Stomach smooth muscle (tissue), 2 donors: Measurements from ENCODE around the gene GPD2.

Experiments
- H3K27ac ChIP-seq: one replicate; pipeline ENCODE4 v1.7.0; 2013; ENCODE audit warnings: mild to moderate bottlenecking, low read length, inconsistent platforms
- H3K27me3 ChIP-seq, 2 donors: one replicate each; pipeline ENCODE4 v1.7.0; 2013; ENCODE audit warnings: low read length in 2 of 2; ENCODE audit not compliant: insufficient read depth in 2 of 2, control insufficient read depth in 1 of 2
- H3K36me3 ChIP-seq, 2 donors: one replicate each; pipeline ENCODE4 v1.7.0; 2013; ENCODE audit warnings: low read length in 2 of 2; ENCODE audit not compliant: control insufficient read depth in 2 of 2, insufficient read depth in 2 of 2
- H3K4me1 ChIP-seq: one replicate; pipeline ENCODE4 v1.7.0; 2013; ENCODE audit warnings: low read length; ENCODE audit not compliant: control insufficient read depth, insufficient read depth
- H3K4me3 ChIP-seq, 2 donors: one replicate each; pipeline ENCODE4 v1.7.0; 2013; ENCODE audit warnings: low read length in 2 of 2
- H3K9ac ChIP-seq, 2 donors: one replicate each; pipeline ENCODE4 v1.7.0; 2013; ENCODE audit warnings: low read length in 2 of 2, mild to moderate bottlenecking in 1 of 2
- H3K9me3 ChIP-seq, 2 donors: one replicate each; pipeline ENCODE4 v1.7.0; 2013; ENCODE audit warnings: low read length in 2 of 2; ENCODE audit not compliant: control insufficient read depth in 2 of 2
- donor health status: healthy.
- donor health status: Pancreatic carcinoma.

The GPD2 gene

DNA sequence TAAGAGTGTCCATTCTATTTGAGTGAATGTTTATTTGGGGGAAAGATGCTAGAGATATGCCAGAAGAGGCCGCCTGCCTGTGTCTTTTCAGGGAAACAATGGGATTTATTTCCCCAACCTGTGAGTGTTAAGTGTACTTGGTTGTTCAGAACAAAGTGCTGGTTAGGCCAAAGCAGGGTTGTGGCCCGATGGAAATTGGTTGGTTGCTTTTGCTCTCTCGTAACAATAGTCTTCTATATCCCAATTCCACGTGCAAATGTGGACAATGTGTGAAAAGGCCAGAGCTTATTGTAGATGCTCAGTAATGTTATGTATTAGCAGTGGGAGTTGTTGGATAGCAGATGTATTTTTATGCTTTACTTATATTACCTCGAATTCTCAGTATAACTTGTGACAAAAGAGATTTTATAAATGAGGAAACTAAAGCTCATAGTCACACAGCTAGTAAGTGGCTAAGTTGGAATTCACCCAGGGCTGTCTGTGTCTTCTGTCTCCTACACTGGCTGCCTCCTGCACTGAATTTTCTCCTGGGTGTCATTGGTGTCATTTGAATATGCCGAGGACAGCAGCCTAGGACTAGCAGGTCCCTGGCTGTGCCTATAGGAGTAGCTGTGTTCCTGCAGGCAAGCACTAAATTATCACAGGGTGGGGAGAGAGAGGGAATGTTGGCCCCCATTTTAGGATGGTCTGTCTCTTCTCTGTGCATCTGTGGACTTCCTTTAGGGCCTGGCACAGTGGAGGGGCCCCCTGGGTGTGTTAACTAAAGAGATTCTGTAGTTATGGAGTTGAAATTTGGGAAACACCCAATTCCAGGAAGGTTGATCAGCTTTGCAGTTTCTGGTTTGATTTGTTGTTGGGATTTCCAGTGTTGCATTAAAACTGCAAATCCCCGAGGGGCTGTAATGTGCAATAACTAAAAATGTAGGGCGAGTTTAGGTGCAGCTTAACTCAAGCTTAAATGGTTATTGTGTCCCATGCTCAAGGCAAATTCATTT is 21.6 kb downstream of the GPD2 start:
- Histone ChIP-seq H3K9me3 (no peaks in the 10 kb centered on the region), H3K27ac (no peak overlapping the region), H3K9ac (no peak overlapping the region)

DNA sequence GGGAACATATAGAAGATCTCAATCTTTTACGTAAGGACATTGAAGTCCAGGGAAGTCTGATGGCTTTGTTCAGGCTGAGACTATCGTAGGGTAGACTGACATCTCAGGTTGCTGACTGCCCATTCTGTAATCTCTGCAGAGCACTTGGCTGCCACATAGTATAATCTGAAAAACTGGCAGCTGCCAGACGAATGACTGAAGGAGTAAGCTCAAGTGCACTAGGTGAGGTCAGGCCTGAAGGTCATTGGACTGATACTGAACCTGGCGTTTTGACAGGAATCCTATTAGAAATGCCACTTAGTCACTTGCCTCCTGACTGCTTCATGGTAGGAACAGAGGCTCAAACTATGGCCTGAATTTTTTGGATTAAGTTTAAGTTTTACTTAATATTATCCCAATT is 23.5 kb downstream of the GPD2 start:
- no peak overlapping the region for H3K9ac ChIP-seq
- no peak overlapping the region for H3K27ac ChIP-seq
- no peaks in the 10 kb centered on the region for H3K9me3 ChIP-seq
- no peaks in the 10 kb centered on the region for H3K27me3 ChIP-seq
- H3K4me1 ChIP-seq = no peaks in the 10 kb centered on the region
- H3K36me3 ChIP-seq = no peaks in the 10 kb centered on the region
- no peak overlapping the region for H3K4me3 ChIP-seq

More for the DNA sequence above, 21.6 kb downstream of the GPD2 start:
- no peaks in the 10 kb centered on the region for H3K27me3 ChIP-seq
- H3K4me1 ChIP-seq = no peaks in the 10 kb centered on the region
- no peaks in the 10 kb centered on the region for H3K36me3 ChIP-seq
- H3K4me3 ChIP-seq = no peak overlapping the region

DNA sequence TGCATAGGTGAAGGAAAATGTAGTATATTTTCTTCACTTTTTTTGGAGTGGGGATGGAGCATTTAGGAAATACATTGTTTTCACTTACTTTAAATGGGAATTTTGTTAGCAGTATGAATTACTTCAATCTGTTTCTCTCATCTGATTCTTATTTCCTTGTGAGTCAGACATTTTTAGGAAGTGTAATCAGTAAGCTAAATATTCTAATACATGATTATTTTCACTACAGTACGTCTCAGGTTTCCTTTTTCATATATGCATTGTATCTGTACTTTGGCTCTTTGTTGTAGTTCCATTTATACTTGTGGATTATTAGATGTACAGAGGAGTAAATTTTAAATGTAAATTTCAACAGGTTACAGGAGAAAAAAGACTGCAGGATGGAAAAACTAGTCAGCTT is 27.9 kb downstream of the GPD2 start:
- no peak overlapping the region for H3K9ac ChIP-seq

DNA sequence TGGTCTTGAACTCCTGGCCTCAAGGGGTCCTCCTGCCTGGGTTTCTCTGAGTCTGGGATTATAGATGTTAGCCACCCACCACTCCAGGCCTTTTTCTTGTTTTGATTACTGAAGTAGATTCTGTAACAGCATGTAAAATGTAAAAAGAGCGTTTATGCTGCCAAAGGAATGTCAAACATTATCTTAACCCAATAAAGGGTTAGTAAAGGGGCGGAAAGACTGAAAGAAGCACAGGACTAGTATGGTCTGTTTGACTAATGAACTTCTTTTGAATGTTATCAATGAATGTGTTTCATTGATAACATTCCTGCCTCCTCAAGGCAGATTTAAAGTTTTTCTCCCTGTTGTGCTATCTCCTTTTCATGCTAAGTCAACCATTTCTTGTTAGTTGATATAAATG is 29.4 kb downstream of the GPD2 start:
- Histone ChIP-seq H3K4me1 (peaks cover 4% of the 10 kb centered on the region), H3K36me3 (no peaks in the 10 kb centered on the region), H3K27me3 (no peaks in the 10 kb centered on the region), H3K9me3 (no peaks in the 10 kb centered on the region), H3K9ac (no peak overlapping the region), H3K27ac (no peak overlapping the region), H3K4me3 (no peak overlapping the region)

More for the DNA sequence above, 27.9 kb downstream of the GPD2 start:
- no peak overlapping the region for H3K27ac ChIP-seq
- H3K4me1 ChIP-seq = peaks cover 4% of the 10 kb centered on the region
- no peaks in the 10 kb centered on the region for H3K9me3 ChIP-seq
- H3K27me3 ChIP-seq = no peaks in the 10 kb centered on the region
- no peaks in the 10 kb centered on the region for H3K36me3 ChIP-seq
- H3K4me3 ChIP-seq = no peak overlapping the region

DNA sequence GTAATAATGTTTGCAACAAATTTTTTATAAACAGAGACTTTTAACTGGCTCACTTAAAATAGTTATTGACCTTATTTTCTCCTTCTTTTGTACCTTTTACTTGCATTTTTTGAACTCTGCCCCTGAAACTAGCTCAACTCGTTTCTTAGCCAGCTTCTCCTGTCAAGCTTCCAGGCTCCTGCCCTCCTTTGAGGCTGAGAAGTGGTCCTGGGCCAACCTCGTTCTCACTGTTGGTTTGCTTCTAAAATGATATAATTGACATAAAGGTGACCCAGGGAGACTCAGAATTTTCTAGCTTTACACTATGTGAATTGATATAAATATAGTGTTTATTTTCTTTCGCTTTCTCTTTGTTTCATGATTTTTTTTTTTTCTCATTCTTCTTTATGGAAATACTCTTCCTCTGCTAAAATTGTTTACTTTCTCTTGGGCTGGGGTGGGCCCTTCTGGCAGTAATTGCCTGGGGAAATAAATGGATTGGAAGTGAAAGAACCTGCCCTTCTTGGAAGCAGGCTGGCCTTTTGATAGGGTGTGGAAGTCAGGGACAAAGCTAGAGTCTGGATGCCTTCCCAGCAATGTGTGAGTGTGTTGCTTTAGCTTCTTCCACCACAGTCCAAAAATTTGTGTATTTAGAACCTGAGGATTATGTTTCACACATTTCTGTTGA is 30.7 kb downstream of the GPD2 start:
- H3K9ac ChIP-seq = no peak overlapping the region
- no peaks in the 10 kb centered on the region for H3K36me3 ChIP-seq
- H3K27ac ChIP-seq = no peak overlapping the region
- H3K4me3 ChIP-seq = peak overlapping the region; percentile 14 to 50
- H3K4me1 ChIP-seq = peaks cover 4% of the 10 kb centered on the region
- H3K9me3 ChIP-seq = no peaks in the 10 kb centered on the region
- H3K27me3 ChIP-seq = no peaks in the 10 kb centered on the region

DNA sequence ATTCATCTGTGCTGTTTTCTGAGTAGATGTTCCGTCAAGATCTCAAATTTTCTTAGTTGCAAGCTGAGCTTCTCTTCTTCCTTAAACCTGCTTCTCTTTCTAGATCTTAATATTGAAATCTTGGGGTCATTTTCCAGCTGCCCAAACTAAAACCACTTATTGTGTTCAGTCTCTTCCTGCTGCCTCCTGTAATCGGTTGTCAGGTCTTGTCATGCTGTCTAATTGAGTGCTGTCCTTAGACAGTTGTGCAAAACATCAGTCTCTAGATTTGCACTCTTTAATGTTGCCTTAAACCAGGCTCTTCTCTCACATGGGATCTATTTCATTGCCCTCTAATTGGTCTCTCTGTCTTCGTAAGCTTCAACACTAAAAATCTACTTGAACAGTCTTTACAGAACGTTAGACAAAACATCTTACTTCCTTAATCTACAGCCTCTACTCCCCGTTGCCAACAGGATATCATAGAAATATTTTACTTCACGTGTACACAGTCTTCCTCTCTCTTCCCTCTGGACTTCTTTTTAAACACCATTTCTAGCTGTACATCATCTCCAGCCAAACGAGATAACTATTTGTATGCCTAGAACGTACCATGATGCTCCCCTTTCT is 34.9 kb downstream of the GPD2 start:
- Histone ChIP-seq H3K36me3 (no peaks in the 10 kb centered on the region), H3K27ac (no peak overlapping the region), H3K4me3 (peak overlapping the region in 1 of 2 donors; percentile 2), H3K4me1 (peaks cover 4% of the 10 kb centered on the region), H3K9ac (no peak overlapping the region), H3K9me3 (no peaks in the 10 kb centered on the region), H3K27me3 (no peaks in the 10 kb centered on the region)

DNA sequence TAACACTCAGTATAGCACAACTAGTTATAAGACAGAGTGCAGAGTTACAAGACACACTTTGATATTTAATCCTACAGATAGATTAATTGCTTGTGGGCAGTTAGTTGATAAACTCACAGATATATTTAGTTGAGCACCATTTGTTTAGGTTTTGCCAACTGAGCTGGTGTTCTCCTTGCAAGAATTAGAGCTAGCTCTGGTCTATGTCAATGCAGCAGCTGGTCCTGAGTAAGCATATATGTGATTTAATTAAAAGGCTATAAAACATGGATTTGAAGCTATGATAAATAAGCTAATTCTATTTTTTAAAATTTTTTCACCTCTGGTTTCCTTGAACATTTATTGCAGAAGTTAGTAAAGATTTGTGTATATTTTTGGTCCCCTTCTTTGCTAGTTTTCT is 35.6 kb downstream of the GPD2 start:
- Histone ChIP-seq H3K36me3 (no peaks in the 10 kb centered on the region), H3K27me3 (no peaks in the 10 kb centered on the region), H3K9me3 (no peaks in the 10 kb centered on the region), H3K4me1 (peaks cover 6% of the 10 kb centered on the region), H3K4me3 (no peak overlapping the region), H3K9ac (no peak overlapping the region), H3K27ac (no peak overlapping the region)

DNA sequence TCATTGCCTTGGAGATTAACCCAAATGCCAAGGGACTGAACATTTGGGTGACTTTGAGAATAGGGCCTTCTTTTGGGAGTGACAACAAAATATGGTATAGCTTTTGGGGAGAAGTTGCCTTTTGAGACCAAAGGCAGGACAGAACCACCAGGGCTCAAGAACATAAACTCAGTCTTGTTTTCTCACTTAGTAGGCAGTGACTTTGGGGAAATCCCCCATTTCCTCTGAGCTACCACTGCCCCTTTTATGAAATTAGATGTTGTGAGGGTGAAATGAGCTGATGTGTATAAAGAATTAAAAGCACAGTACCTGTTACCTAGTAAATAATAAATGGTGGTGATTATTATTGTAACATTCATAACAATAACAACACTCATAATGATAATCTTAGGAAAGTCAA is 36.5 kb downstream of the GPD2 start:
- Histone ChIP-seq H3K27ac (no peak overlapping the region), H3K9me3 (no peaks in the 10 kb centered on the region), H3K36me3 (no peaks in the 10 kb centered on the region), H3K4me1 (peaks cover 7% of the 10 kb centered on the region), H3K4me3 (no peak overlapping the region), H3K9ac (no peak overlapping the region), H3K27me3 (no peaks in the 10 kb centered on the region)

DNA sequence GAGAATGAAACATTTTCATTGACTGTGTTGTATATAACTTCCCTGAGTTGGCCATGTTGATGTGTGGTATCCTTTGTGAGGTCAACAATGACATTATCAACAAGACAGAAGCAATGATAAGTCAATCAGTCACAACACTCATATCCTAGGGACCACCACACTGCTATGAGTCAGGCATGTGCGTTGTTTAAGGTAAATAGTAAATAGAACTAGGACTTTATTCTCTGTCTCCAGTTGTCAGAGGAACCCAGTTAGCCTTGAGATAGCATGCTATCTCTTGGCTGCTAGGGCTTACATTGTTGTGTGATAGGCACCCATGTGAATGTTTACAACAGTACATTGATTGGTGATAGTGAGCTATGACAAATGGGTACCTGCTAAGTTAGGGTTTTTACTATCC is 37.3 kb downstream of the GPD2 start:
- peaks cover 6% of the 10 kb centered on the region for H3K4me1 ChIP-seq
- H3K27ac ChIP-seq = no peak overlapping the region

DNA sequence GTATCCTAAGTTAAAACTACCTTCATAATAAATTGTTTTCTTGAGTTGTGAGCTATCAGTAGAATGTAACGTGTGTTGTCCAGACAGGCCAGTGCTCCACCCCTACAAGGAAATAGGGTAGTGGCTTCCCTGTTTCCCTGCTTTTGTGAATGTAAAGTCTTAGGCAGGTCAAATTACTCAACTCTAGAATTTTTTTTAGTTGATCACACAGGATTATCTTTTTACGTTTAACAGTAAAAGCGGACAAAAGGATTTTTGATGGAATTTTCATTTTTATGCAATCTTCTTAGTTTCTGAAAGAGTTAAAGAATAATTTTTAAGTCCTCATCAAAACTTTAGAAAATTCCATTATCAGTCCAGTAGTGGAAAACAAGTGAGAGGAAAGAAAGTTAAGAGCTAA is 38.2 kb downstream of the GPD2 start:
- H3K27ac ChIP-seq = no peak overlapping the region
- H3K9me3 ChIP-seq = no peaks in the 10 kb centered on the region
- H3K27me3 ChIP-seq = no peaks in the 10 kb centered on the region
- no peak overlapping the region for H3K9ac ChIP-seq
- no peaks in the 10 kb centered on the region for H3K36me3 ChIP-seq
- peaks cover 6% of the 10 kb centered on the region for H3K4me1 ChIP-seq
- no peak overlapping the region for H3K4me3 ChIP-seq

More for the DNA sequence above, 37.3 kb downstream of the GPD2 start:
- no peaks in the 10 kb centered on the region for H3K36me3 ChIP-seq
- no peaks in the 10 kb centered on the region for H3K27me3 ChIP-seq
- no peak overlapping the region for H3K9ac ChIP-seq
- H3K9me3 ChIP-seq = no peaks in the 10 kb centered on the region
- H3K4me3 ChIP-seq = no peak overlapping the region
